GM10248 (cell line): ENCODE results near the gene CCR2.

Experiments used
- CTCF ChIA-PET: fragments of 300-600 bp; sonication (Branson Sonifier 250); formaldehyde crosslinking; extraction: SDS; loops from one replicate; lab custom pipeline; 2021; ENCODE audit warnings: antibody characterized with exemption; lab: Yijun Ruan, JAX
- POLR2A ChIA-PET: fragments of 350-650 bp; sonication (Branson Sonifier 250); formaldehyde crosslinking; extraction: SDS; loops from one replicate; lab custom pipeline; 2020; ENCODE audit warnings: antibody characterized with exemption; lab: Yijun Ruan, JAX
- DNase-seq: peaks from one replicate; pipeline ENCODE4 v3.0.0; 2012; ENCODE audit errors: extremely low spot score
- TF ChIP-seq, protein P1 (sequence below): IDR thresholded peaks from 2 replicates; pipeline ENCODE4 v1.5.1; 2012; ENCODE audit warnings: mild to moderate bottlenecking, low read depth; ENCODE audit errors: extremely low read depth, missing control alignments, control extremely low read depth

Gene CCR2

DNA sequence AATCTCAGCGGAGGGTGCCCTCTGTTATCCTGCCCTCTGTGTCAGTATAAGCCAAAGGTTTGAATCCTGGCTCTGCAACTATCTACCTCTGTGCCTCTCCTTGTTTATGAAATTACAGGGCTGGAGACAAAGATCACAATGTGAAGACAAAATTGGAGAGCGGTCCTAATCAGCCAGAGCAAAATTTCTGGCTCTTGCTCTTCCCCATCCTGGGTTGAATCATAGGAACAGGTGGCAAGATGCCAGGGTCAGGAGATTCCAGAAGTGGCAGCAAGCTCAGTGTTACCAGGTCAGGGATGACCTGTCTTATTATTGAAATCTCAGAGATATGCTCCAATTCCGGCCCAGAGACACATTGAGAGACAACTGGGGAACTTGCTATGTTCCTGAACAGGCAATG lies 2.3 kb upstream of the CCR2 start:
- ChIA-PET CTCF (interaction anchor here (1.2 to 1.5 kb wide), 2 partner anchors 12 to 75 kb away, joined by 3 to 4 read pairs; no protein-coding TSS in a partner anchor), POLR2A (no interaction called here)
- DNase-seq = no peak
- TF ChIP-seq, protein P1, sequence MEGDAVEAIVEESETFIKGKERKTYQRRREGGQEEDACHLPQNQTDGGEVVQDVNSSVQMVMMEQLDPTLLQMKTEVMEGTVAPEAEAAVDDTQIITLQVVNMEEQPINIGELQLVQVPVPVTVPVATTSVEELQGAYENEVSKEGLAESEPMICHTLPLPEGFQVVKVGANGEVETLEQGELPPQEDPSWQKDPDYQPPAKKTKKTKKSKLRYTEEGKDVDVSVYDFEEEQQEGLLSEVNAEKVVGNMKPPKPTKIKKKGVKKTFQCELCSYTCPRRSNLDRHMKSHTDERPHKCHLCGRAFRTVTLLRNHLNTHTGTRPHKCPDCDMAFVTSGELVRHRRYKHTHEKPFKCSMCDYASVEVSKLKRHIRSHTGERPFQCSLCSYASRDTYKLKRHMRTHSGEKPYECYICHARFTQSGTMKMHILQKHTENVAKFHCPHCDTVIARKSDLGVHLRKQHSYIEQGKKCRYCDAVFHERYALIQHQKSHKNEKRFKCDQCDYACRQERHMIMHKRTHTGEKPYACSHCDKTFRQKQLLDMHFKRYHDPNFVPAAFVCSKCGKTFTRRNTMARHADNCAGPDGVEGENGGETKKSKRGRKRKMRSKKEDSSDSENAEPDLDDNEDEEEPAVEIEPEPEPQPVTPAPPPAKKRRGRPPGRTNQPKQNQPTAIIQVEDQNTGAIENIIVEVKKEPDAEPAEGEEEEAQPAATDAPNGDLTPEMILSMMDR = no peak

- ChIA-PET POLR2A (no interaction called here), CTCF (interaction anchor here (0.9 to 1.4 kb wide), 2 partner anchors 18 to 77 kb away, joined by 3 read pairs; no protein-coding TSS in a partner anchor)
- TF ChIP-seq, protein P1 = no peak
- DNase-seq = no peak
Measured at GRCh38 chr3:46353090-46353489, 821 bp upstream of the CCR2 start.

DNA sequence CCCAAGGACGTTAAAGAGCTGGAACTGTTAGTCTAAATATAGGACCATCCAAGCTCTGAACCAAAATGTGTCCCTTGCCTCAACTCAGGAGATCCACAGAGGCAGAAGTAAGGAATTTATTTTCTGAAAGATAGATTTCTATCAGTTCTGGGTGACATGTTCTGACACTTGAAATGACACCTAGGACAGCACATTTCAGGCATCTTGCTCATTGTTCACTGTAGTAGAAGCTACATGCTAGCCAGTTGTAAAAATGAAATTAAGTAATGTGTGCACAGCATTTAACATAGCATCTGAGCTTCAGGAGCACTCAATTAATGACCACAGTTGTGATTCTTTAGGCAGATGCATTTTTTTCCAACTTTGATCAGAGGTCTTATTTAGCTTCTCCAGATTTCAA lies 567 bp downstream of the CCR2 start:
- no peak for DNase-seq
- POLR2A ChIA-PET = no interaction called here
- CTCF ChIA-PET = interaction anchor here (1.3 kb wide), 1 partner anchor 15 kb away, joined by 8 read pairs; the partner anchor contains the start of gene CCR5

GRCh38 chr3:46354984-46355383 lies 1.1 kb downstream of the CCR2 start:
- no peak for DNase-seq
- CTCF ChIA-PET = interaction anchor here (1.3 kb wide), 1 partner anchor 15 kb away, joined by 8 read pairs; the partner anchor contains the start of gene CCR5
- TF ChIP-seq, protein P1 = no peak
- POLR2A ChIA-PET = no interaction called here

More for the DNA sequence above, 567 bp downstream of the CCR2 start:
- TF ChIP-seq, protein P1 = no peak

DNA sequence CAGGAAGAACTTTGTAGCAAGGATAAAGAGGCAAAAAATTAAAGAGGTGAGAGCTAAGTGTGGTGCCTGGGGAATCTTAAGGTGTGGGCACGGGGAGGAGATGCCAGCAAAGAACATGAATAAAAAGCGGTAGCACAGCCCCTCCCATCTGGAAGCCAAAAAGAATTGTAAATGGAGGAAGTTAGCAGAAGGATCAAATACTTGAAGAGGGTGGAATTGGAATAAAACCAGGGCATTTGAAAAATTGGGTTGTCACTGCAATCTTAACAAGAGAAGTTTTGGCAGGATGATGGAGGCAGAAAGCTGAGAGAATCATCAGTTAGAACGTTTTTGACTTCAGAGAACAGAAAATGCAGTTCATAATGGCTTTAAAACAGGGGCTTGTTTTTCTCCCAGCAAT lies 2.4 kb downstream of the CCR2 start:
- ChIA-PET CTCF (no interaction called here), POLR2A (no interaction called here)
- TF ChIP-seq, protein P1 = no peak
- no peak for DNase-seq

GRCh38 chr3:46356909-46357308 lies 3.0 kb downstream of the CCR2 start:
- TF ChIP-seq, protein P1 = no peak
- POLR2A ChIA-PET = no interaction called here
- CTCF ChIA-PET = no interaction called here

More at GRCh38 chr3:46356909-46357308, 3.0 kb downstream of the CCR2 start:
- DNase-seq = no peak
